WERI-Rb-1 (cell line): Measurements from ENCODE around the gene WFDC10B.
"Not testable (repeated sequence)": the region's sequence is repeated elsewhere in the genome, so short reads cannot be mapped to it uniquely, and the experiment has no call there.

ENCODE experiments used
- DNase-seq: peaks from one replicate; pipeline ENCODE4 v3.0.0-alpha.2; 2020
- H3K27ac ChIP-seq: fragments of 250-450 bp; sonication (Bioruptor Pico); 2 replicates; pipeline ENCODE4 v1.5.1; 2020; ENCODE audit warnings: mild to moderate bottlenecking, moderate library complexity
- H3K27me3 ChIP-seq: fragments of 250-450 bp; sonication (Bioruptor Pico); 2 replicates; pipeline ENCODE4 v1.5.1; 2021; ENCODE audit warnings: mild to moderate bottlenecking, low read depth, moderate library complexity; ENCODE audit not compliant: insufficient read depth, severe bottlenecking
- H3K36me3 ChIP-seq: fragments of 250-450 bp; sonication (Bioruptor Pico); 2 replicates; pipeline ENCODE4 v1.5.1; 2020; ENCODE audit warnings: mild to moderate bottlenecking, moderate library complexity
- H3K4me3 ChIP-seq: 2 replicates; pipeline ENCODE4 v1.5.1; 2011; ENCODE audit warnings: low read depth, mild to moderate bottlenecking, control low read depth, low read length
- H3K9me3 ChIP-seq: fragments of 250-450 bp; sonication (Bioruptor Pico); 2 replicates; pipeline ENCODE4 v1.5.1; 2021; ENCODE audit warnings: mild to moderate bottlenecking, moderate library complexity; ENCODE audit not compliant: severe bottlenecking
- TF ChIP-seq, protein P1 (sequence below): IDR thresholded peaks from 2 replicates; pipeline ENCODE4 v1.5.1; 2011; ENCODE audit warnings: low read depth, mild to moderate bottlenecking, control low read depth, inconsistent platforms, low read length

Gene WFDC10B

DNA sequence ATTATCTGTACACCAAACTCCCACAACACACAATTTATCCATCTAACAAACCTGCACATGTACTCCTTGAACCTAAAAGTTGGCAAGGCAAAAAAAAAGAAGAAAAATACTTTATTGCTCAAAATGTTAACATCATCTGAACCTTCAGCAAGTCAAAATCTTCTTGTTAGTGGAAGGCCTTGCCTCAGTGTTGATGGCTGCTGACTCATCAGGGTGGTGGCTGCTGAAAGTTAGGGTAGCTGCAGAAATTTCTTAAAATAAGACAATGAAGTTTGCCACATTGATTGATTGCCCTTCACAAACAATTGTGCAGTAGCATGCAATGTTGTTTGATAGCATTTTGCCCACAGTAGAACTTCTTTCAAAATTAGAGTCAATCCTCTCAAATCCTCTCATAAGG is 32.1 kb downstream of the WFDC10B start:
- no peak overlapping the region for H3K4me3 ChIP-seq
- H3K9me3 ChIP-seq = peaks cover 2% of the 10 kb centered on the region
- H3K27me3 ChIP-seq = no peaks in the 10 kb centered on the region
- no peak for DNase-seq
- TF ChIP-seq, protein P1, sequence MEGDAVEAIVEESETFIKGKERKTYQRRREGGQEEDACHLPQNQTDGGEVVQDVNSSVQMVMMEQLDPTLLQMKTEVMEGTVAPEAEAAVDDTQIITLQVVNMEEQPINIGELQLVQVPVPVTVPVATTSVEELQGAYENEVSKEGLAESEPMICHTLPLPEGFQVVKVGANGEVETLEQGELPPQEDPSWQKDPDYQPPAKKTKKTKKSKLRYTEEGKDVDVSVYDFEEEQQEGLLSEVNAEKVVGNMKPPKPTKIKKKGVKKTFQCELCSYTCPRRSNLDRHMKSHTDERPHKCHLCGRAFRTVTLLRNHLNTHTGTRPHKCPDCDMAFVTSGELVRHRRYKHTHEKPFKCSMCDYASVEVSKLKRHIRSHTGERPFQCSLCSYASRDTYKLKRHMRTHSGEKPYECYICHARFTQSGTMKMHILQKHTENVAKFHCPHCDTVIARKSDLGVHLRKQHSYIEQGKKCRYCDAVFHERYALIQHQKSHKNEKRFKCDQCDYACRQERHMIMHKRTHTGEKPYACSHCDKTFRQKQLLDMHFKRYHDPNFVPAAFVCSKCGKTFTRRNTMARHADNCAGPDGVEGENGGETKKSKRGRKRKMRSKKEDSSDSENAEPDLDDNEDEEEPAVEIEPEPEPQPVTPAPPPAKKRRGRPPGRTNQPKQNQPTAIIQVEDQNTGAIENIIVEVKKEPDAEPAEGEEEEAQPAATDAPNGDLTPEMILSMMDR = no peak
- no peak overlapping the region for H3K27ac ChIP-seq
- H3K36me3 ChIP-seq = no peaks in the 10 kb centered on the region

DNA sequence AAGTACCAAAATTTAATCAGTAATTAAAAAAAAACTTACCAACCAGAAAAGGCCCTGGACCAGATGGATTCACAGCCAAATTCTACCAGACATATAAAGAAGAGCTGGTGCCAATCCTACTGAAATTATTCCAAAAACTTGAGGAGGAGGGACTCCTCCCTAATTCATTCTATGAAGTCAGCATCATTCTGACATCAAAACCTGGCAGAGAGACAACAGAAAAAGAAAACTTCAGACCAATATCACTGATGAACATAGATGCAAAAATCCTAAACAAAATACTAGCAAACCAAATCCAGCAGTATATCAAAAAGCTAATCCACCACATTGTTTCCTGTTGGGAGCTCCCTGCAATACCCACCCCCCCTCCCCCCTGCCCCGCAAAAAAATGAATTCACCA is 34.7 kb downstream of the WFDC10B start, which contains the start of gene WFDC11:
TSS of gene WFDC11 (minus strand) at position 101 of the 400 bp plus-strand sequence. CDS start 19,639 bp downstream, outside the sequence.
- Histone ChIP-seq H3K4me3 (no peak within 1 kb of the TSS), H3K36me3 (no peaks in the 10 kb centered on the region), H3K27me3 (no peaks in the 10 kb centered on the region), H3K27ac (no peak within 1 kb of the TSS), H3K9me3 (peaks cover 2% of the 10 kb centered on the region)
- no peak for DNase-seq
- TF ChIP-seq, protein P1 = no peak

DNA sequence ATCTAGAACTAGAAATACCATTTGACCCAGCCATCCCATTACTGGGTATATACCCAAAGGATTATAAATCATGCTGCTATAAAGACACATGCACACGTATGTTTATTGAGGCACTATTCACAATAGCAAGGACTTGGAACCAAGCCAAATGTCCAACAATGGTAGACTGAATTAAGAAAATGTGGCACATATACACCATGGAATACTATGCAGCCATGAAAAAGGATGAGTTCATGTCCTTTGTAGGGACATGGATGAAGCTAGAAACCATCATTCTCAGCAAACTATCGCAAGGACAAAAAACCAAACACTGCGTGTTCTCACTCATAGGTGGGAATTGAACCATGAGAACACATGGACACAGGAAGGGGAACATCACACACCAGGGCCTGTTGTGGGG is 47.8 kb downstream of the WFDC10B start:
- not testable (repeated sequence) for H3K27me3 ChIP-seq, H3K4me3 ChIP-seq

DNA sequence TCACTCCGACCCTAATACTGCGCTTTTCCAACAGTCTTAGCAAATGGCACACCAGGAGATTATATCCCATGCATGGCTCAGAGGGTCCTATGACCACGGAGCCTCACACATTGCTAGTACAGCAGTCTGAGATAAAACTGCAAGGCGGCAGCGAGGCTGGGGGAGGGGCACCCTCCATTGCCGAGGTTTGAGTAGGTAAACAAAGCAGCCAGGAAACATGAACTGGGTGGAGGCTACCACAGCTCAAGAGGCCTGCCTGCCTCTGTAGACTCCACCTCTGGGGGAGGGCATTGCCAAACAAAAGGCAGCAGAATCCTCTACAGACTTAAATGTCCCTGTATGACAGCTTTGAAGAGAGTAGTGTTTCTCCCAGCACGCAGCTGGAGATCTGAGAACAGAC is 53.1 kb downstream of the WFDC10B start:
- H3K9me3 ChIP-seq, DNase-seq, H3K27me3 ChIP-seq: not testable (repeated sequence)

More for the DNA sequence above, 47.8 kb downstream of the WFDC10B start:
- H3K36me3 ChIP-seq, H3K9me3 ChIP-seq, DNase-seq, H3K27ac ChIP-seq: not testable (repeated sequence)

DNA sequence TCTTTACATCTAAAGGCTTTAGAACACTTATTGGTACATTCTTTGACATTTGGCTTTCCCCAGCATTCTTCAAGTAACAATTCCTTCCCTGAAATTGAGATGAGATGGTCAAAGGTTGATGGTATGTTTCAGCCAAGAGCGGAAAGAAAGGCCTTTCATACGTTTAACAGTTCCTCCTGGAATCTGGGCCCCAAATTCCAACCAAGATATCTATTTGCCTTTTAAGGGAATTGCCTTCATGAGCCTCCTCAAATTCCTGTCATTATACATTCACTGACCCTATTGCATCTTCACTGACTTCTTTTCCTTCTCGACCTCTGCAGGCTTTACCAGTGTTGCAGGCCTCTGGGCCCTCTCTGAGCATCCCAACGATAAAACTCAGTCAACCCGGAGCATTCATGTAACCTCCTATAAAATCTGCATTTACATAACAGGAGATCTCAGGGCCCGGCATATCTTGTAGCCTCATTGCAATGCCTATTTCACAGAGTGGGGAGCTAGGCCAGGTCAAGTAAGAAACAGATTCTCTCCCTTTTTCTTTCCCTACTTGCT is 55.4 kb downstream of the WFDC10B start:
- Histone ChIP-seq H3K27me3 (no peaks in the 10 kb centered on the region), H3K9me3 (no peaks in the 10 kb centered on the region), H3K36me3 (no peaks in the 10 kb centered on the region), H3K27ac (no peak overlapping the region), H3K4me3 (no peak overlapping the region)
- TF ChIP-seq, protein P1 = no peak
- no peak for DNase-seq

More for the DNA sequence above, 53.1 kb downstream of the WFDC10B start:
- not testable (repeated sequence) for H3K4me3 ChIP-seq, H3K36me3 ChIP-seq, H3K27ac ChIP-seq

DNA sequence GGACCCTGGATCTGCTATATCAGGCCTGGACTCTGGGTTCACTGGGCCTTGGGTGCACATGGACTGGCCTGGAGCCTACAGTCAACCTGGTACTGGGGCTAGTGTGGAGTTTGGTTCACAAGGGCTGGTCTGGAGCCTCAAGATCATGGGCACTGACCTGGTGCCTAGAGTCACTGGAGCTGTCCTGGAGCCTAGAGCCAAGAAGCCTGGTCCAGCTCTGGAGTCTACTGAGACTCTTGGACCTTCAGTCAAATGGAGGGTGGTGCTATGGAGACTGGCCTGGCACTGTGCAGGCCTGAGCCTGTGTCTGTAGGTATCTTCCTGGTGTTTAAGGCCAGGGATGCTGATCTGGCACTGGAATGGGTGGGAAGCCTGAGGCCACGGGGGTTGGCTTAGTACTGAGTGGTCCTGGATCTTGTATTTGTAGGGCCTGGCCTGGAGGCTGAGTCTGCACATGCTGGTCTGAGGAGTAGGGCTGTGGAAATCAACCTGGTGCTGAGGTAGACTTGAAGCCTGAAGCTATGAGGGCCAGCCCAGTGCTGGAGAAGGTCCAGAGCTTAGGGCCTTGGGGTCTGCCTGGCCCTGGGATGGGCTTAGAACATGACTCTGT is 57.3 kb downstream of the WFDC10B start:
- no peak for DNase-seq
- no peaks in the 10 kb centered on the region for H3K9me3 ChIP-seq
- no peaks in the 10 kb centered on the region for H3K27me3 ChIP-seq
- H3K4me3 ChIP-seq = no peak overlapping the region
- no peak overlapping the region for H3K27ac ChIP-seq
- TF ChIP-seq, protein P1 = no peak
- H3K36me3 ChIP-seq = no peaks in the 10 kb centered on the region

DNA sequence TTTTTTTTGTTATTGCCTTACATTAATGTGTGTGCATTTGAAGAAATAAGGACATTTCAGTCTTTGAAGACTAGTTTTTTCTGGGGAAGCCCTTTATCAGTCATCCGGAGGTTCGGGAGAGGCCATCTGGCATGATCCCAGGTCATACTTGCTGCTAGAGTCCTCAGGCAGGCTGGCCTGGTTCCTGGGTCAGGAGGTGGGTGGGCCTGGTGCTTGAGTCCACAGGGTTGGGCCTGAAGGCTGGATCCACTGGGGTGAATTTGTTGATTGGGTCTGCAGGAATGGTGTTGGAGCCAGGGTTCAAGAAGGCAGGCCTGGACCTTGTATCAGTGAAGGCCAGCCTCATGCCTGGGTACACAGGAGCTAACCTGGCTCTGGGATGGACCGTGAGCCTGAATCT is 57.9 kb downstream of the WFDC10B start:
- no peaks in the 10 kb centered on the region for H3K9me3 ChIP-seq
- H3K27ac ChIP-seq = no peak overlapping the region
- DNase-seq = no peak
- TF ChIP-seq, protein P1 = no peak
- no peaks in the 10 kb centered on the region for H3K36me3 ChIP-seq
- no peaks in the 10 kb centered on the region for H3K27me3 ChIP-seq
- H3K4me3 ChIP-seq = no peak overlapping the region

DNA sequence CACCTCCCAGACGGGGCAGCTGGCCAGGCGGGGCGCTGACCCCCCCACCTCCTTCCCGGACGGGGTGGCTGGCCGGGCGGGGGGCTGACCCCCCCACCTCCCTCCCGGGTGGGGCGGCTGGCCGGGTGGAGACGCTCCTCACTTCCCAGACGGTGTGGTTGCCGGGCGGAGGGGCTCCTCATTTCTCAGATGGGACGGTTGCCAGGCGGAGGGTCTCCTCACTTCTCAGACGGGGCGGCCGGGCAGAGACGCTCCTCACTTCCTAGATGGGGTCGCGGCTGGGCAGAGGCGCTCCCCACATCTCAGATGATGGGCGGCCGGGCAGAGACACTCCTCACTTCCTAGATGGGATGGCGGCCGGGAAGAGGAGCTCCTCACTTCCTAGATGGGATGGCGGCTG is 59.0 kb downstream of the WFDC10B start:
- not testable (repeated sequence) for H3K27me3 ChIP-seq, H3K4me3 ChIP-seq, H3K27ac ChIP-seq, H3K36me3 ChIP-seq, DNase-seq, H3K9me3 ChIP-seq

DNA sequence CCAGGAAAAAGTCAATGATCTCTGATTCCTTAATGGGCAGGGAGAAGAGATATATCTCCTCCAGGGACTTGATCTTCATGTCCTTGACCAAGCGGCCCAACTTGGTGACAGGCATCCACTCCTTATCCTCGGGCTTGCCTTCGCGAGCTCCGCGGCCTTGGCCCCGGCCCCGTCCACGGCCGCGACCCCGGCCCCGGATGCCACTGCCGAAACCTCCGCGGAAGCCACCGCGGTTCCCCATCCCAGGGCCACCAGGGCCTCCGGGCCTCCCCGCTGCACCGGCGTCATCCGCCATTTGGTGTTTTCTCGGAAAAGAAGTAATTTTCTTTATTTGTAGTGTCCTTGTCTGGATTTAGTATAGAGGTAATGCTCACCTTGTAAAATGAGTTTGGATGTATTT is 63.7 kb downstream of the WFDC10B start:
- H3K27me3 ChIP-seq, H3K27ac ChIP-seq, H3K9me3 ChIP-seq, H3K4me3 ChIP-seq, H3K36me3 ChIP-seq, DNase-seq: not testable (repeated sequence)
